T-helper 9 cell (primary cell): ENCODE results near the gene CCNQ.

Experiments used
- DNase-seq: peaks from one replicate; pipeline ENCODE4 v3.0.0-alpha.2; 2020
- total RNA-seq, 2 donors: gene quantifications; one replicate each; lab custom pipeline; 2026; lab: John Stamatoyannopoulos, UW

CCNQ gene
- 12.1 to 31.3 reads per million in 2 donors for total RNA-seq

DNA sequence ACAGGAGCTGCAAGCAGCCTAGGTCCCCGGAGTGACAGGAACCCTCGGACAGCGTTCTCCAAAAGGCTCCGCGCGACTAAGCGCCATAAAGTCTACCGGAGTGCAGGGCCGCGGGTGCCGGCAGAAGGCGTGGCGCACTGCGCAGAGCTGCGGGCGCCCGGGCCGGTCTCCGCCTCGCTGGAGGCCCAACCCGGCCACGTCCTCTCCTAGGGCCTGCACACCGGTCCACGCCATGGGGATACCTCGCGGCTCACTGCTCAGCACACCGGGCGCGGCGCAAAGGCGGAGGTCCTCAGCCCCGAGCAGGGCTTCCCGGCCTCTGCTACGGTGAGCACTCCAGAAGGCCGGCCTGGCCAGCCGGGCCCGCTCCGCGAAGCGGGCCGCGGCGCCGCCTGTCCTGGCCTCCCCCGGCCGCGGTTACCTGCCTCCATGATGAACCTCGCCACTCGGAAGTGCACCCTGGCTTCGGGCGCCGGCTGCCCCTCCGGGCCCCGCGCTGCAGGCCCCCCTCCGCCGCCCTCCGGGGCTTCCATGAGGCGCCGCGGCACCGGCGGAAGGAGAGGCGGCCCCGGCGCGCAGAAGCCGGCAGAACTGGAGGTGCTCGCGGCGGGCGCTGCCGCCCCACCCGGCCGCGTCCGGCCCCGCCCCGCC, at the start of gene CCNQ:
Gene CCNQ (minus strand): TSS at position 599 of the 651 bp plus-strand sequence. CDS start 66 bp downstream, at position 533.
- DNase-seq, result no peak

DNA sequence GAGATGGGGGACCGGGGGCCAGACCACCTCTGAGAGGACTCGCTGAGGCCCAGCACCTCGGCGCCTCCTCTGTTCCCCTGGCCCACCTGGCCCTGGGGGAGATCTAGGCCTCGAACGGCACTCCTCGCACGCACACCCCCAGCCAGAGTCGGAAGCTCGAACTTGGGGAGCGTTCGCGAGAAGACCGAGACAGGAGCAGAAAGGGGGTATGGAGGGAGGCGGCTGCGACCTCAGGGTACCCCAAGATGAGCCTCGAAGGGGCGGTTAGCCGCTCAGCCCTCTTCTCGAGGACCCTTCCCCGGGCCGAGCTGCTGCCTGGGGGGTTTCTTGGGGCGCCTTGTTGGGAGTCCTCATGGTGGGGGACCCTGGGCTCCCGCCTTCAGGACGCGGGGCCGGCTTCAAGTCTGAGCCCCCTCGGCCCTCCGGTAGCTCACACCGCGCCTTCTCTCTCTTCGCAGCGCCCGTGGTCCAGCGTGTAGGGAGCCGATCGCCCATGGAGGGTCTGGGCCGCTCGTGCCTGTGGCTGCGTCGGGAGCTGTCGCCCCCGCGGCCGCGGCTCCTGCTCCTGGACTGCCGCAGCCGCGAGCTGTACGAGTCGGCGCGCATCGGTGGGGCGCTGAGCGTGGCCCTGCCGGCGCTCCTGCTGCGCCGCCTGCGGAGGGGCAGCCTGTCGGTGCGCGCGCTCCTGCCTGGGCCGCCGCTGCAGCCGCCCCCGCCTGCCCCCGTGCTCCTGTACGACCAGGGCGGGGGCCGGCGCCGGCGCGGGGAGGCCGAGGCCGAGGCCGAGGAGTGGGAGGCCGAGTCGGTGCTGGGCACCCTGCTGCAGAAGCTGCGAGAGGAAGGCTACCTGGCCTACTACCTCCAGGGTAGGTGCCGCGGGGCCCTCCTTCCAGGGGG, 48.8 kb upstream of the CCNQ start:
- no peak for DNase-seq

DNA sequence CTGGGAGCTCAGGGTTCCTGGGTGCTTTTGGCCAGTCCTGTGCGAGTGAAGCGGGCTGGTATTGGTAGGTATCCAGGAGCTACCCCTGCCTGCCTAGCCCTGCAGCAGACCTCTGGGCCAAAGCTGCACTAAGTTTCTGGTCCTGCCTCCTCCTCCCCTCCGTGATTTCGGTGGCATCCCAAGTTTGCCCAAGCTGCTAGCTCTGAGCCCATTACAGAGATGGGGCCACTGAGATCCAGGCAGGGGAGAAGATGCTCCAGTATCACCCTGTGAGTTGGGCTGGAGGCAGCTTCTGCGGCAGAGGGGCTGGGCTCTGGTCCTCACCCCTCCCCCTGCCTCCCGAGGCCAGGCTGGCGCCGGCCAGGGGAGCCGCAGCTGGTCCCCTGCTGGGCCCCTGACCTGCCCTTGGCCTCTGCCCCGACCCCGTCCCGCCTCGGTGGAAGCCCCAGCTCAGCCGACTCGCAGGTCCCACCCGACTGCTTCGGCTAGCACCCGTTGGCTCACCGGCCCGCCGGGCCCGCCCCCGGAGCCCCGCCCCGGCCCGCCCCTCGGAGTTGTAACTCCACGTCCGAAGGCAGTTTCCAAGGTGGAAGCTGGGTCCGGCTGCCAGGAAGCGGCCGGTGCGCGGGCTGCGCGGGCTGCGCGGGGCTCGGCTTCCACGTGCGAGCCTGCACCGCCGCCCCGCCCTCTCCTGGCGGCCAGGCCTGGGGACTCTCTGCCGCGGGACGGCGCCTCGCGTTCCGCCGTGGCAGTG, 47.9 kb upstream of the CCNQ start, which contains the start of gene DUSP9:
Gene DUSP9 (plus strand): TSS at position 584 of the 754 bp plus-strand sequence. CDS start 751 bp downstream, outside the sequence.
- no peak for DNase-seq

DNA sequence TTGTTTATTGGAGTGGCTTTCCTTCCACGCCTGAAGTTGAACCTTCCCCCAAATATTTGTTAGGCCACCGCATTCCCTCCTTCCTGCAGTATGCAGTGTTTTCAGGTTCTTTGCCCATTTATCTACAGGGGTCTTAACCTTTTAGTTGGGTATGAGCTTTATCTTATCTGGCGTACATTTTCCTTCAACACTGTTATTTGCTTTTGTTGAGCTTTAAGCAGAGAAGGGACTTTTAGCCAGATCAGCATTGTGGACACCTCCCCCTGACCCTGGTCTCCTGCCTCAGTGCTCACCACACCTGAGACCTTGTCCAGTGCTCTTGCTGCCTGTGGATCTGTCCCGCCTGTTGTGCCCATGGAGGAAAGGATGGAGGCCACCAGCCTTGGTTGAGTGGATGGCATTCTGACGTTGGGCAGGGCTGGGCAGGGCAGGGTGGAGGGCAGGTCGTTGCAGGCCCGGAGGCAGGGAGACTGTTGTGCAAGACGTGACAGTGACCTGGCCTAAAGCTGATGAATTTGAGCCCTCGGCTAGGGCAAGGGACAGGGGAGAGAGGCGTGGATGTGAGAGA, 47.1 kb upstream of the CCNQ start:
- DNase-seq, result no peak

DNA sequence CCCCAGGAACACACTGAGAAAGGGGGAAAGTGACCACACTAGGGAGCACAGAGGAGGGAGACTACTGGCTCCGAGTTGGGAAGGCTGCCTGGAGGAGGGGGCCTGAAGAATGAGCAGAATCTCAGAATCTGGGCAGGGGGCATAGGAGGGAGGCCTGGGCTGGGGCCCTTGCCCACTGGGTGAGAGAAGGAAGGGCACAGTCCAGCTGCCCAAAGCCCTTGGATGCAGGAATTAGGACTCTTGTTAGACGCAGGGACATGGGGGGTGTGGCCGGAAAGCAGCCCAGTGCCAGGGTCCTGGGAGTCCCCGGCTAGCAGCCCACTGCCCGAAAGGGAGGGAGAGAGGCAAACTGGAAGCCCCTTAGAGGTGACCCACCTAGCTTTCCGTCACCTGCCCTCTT, 46.2 kb upstream of the CCNQ start:
- no peak for DNase-seq

DNA sequence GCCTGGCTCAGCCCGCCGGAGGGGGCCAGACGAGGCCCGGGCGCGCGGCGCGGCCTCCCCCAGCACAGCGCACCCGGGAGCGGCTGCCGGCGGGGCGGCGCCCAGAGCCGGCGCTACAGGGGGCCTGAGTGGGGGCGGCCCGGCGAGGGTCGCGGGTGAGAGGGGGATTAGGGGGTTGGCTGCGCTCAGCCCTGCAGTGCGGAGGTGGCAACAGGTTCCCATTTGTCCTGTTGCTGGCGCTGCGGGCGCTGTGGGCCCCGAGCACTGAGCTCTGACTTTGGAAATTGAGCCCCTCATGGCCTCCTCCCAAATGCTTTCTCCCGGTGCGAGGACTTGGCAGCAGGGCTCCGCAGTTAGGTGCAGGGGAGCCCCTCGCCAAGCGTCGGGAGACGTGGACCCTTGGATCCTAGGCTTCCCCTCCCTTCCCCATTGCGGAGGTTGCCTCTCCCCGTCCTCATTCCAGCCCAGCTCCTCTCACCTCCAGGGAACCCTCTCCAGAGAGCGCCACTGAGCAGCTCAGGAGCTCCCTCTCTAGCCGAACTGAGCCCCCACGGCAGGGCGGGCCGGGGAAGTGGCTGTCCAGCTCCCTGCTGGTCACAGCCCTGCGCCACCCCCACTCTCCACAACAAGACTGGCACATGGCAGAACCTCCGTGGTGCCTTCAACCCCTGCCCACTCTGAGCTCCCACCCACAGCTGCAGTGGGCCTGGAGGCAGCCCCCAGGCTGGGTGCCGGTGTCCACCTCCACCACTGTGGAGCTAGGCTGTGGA, 45.6 kb upstream of the CCNQ start:
- no peak for DNase-seq

DNA sequence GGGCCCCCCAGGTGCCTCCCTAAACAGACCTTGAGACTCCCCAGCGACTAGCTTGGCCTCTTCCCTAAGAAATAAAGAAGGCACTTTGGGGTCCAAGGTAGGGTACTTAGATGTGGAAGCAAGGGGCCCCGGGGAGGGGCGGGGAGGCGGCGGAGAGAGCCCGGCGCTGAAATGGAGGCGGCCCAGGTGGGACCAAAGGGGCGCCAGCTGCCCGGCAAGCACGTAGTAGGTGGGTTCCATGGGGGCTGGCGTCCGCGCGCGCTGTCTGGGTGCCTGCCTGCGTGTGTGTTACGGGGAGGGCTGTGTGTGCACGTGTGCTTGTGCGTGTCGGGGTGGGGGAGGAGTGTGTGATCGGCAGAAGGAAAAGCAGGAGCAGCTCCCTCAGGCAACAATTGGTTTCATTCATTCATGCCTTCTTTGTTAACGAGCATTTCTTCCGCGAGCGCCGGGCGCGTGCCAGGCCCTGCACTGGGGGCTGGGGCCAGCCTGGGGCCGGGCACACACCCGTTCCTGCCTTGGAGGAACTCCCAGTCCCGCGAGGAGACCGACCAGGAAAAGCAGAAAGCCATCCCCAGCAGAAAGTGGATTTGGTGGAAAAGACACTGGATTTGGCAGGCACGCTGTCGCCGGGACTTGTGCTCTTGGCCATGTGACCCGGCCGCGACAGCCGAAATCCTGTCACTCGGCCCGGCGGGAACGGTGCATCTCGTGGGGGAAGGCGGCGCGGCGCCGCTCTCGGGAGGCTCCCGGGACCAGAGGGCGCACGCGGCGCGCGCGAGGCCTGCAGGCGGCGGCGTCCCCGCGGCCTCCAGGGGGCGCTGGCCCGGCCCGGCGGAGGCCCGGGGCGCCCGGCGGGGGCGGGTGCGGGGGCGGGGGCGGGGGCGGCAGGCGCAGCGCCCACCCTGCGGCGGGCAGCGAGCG, 44.8 kb upstream of the CCNQ start:
- no peak for DNase-seq

DNA sequence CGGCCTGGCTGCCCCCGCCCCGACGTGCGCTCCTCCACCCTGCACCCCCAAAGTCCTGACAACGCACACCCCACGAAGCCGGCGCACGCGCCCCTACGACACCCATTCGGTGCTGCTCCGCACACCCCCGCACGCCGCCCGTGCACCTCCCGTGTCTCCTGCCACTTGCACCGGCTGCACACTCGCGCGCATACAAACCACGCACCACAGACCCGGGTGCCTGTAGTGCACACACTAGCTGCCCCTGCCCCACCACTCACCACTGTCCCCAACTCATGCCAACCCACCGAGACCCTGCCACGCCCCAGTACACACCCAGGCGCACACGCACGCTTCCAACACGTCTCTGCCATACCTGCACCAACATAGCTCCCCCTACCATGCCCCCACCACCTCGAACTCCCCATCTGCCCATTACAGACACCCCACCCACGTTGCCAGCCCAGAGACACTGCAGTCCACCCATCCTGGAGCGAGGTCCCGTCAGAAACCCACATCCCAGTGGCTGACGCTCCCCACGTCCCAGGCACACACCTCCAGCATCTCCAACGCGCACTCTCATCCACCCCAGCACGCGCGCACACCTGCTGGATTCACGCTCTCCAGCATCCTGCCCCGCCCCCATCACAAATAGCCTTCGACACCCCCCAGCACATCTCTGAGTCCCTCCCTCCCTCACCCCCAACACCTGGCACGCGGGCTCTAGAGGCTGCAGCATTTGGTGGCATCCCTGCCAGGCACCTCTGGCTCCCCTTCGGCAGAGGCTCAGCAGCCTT, 43.9 kb upstream of the CCNQ start:
- no peak for DNase-seq

DNA sequence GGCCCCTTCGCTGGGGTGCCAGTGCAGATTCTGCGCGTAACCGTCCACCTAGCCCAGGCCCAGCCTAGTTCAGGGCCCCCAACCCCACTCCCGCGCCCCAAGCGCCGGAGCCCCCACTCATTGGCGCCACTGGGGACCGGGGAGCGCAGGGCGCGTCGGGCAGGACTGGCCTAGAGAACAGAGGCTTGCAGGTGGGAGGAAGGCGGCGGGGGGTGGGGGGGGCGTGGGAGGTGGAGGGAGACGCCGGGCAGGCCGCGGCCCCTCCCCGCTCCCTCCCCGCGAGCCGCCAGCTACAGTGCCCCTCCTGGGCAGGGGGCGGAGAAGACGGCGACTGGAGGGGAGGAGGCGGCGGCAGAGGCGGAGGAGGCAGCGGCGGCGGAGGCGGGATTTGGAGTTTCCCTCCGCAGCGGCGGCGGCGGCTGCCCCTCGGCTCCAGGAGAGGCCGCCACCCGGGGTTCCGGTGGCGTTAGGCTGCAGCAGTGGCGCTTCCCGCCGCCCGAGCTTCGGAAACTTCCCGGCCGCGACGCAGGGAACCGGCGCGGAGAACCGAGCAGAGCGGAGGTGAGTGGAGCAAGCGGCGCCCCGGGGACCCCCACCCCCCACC, 43.2 kb upstream of the CCNQ start:
- no peak for DNase-seq

DNA sequence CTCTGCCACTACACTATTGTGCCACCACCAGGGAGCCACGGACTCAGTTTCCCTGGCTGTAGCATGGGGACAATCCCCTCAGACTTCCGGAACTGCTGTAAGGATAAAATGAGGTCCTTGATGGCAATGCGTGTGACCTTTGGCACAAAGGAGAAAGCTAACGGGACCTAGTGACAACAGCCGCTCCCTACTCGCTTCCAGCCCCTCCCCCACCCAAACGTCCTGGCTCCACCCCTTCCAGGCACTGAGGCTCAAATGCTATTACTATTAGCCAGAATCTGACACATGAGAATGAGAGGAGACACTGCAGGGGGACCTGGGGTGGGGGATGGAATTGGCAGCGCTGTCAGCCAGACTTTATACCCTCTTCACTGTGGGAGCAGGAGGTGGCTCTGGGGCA, 42.7 kb upstream of the CCNQ start:
- no peak for DNase-seq

DNA sequence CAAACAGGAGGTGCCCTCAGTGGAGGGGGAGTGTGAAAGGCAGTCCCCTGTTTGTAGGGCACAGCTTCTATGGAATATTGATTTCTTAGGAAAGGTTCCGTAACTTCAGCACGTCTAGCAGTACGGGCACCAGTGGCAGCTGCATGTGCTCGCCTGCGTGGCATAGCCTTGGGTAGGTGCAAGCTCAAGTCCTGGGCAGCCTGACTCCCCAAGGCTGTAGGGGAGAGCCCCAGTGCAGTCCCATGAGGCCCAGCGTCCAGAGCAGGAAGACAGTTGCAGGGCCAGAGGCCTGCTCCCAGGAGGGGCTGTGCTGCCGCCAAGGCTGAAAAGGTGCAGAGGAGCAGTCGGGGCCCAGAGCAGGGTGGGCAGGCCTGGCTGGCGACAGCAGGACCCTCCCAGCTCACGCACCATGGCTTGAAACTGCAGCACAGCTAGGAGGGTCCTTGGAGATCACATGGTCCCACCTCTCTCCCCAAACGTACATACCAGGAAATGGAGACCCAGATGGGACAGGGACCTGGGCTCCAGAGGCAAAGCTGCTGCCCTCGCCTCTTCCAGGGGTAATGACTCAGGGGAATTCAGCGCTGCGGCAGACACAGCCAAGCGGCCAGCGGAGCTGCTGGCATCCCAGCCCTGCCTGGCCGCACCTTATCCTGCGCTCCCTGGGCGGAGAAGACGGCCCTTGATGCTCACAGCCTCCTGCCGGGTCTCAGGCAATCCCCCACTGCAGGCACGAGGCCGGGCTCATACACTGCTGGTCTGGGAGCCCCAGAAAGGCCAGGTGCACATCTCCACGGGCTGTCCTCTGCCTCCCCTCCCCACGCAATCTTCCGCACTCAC, 42.0 kb upstream of the CCNQ start:
- no peak for DNase-seq

DNA sequence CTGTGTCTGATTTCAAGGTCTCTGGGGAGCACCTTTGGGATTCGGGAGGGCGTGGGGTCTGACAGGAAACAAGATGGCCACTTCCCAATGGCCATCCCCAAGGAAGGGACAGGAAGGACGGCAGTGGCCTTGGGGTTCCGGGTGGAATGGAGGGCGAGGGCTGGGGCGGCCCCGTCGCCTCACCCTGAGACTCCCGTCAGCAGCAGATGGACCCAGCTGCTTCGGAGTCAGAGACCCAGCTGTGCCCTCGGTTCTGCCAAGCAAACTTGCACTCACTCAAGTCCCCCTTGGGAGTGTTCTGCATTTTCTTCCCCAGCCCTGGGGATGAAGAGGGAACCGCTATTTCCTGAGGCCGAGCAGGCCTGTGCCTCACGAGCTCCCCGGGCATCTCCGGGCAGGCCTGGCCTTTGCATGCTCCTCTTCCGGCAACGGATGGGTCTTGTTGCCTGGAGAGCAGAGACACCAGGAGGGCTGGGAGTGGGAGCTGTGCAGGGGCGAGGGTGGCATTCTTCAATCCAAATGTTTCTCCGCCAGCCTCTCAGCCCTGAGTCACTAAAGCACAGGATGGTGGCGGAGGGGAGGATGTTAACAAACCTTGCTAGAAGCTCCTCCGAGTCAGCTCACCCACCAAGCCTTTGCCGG, 41.2 kb upstream of the CCNQ start:
- no peak for DNase-seq

DNA sequence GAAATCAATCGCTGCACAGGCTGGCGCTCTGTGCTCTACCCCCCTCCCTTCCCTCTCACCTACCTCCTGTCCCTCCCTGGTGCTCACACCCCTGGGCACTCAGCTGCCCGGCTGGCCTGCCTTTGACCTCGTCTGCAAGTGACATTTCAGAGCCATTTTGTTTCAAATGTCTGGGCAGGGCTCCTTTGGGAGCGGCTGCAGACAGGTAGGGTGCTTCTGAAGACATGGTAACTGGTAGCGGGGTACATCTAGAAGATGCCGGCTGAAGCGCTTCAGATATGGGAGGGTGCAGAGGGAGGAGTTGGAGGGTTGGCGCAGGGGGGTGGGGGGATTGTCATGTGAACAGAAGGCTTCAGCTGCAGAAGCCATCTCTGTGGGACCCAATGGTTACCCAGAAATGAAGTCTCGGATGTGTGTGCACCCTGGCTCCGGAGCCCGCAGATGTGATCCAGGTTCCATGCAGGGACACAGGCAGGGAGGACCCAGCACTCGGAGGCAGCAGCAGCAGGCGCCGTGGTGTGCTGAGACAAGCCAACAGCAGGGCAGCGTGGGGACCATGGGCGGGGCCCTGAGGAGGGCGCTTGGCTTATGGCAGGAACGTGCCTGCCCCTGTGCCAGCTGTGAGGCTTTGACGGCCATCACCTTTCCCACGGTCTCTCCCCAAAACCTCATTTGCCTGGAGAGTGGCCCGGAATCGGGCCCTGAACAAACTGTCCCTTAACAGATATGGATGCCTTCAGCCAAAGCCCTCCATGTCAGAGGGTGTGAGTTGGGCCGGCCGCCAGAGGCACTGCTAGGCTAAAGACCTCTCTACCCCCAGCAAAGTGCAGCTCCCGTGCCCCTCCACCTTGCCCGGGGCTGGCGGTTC, 40.5 kb upstream of the CCNQ start:
- DNase-seq, result no peak

DNA sequence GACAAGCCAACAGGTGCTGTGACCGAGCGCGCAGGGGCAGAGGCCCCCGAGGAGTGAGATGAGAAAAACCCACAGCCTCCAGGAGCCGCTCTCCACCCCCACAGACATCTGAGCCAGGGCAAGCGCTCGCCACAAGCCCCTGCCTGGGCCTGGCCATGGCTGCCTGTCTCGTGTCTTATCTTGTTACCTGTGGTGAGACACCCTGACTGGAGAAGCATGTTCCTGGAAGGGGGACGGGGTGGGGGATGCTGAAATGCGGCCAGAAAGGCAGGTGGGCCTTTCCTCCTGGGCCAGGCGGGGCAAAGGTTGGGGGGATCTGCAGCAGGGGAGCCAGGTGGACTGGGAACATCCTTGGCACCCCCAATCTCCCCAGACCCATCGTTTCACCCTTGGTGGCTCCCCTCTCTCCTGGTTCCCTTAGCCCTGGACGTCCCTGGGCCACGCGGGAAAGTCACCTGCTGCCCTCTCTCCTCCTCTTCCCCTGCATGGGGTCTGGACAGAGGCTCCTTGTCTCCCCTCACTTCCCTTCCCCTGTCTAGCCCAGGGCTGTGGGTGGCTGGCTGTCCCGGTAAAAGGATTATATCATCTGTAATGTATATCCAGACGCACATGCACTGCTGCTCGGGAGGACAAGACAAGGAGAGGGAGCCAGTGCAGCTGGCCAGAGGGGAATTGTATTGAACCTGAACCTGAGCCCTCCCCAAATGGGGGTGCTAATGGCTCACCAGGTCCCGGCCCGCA, 39.7 kb upstream of the CCNQ start:
- DNase-seq, result no peak

DNA sequence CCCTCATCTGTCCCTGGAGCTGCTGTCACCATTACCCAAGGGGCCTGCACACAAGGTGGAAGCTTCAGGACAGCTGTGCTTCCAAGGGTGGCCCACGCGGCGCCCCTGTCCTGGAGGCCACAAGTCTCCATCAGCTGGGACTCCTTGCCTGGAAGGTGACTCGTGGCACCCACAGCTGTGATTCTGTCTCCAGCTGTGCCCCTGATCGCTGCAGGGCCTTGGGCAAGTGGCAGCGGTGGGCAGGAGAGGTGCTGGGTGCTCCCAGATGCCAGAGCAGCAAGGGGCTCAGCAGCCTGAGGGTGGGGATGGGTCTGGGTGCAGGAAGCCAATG, 39.1 kb upstream of the CCNQ start:
- DNase-seq, result no peak
